Measurements from ENCODE around the gene ASNSD1. TPM values are rescaled to one million over a fixed set of nuclear protein-coding genes. Genes with fewer than 3 reads are reported as not detected.
A peak's percentile ranks its signal among the peaks of the same experiment; 100 is the strongest.

Gene ASNSD1
- 59.1 TPM for polyA plus RNA-seq (2012; ENCODE audit: insufficient read depth, insufficient read length)

- peak within 1 kb of the TSS; percentile 99 for H3K4me3 ChIP-seq (ENCODE audit: low read length)
- DNase-seq (ENCODE audit: low read depth, low spot score): peak; percentile 99
Observed at GRCh38 chr2:189661148-189661956, at the start of gene ASNSD1. ASNSD1 (plus strand) TSS chr2:189661459; CDS start chr2:189666133, 4,674 bp downstream.

GRCh38 chr2:189613077-189613636, 48.1 kb upstream of the ASNSD1 start:
- no peak for DNase-seq (ENCODE audit: low read depth, low spot score)
- H3K4me3 ChIP-seq (ENCODE audit: low read length): no peak overlapping the region

- DNase-seq (ENCODE audit: low read depth, low spot score): no peak
- no peak overlapping the region for H3K4me3 ChIP-seq (ENCODE audit: low read length)
Observed at GRCh38 chr2:189613650-189614420, 47.4 kb upstream of the ASNSD1 start.

- no peak overlapping the region for H3K4me3 ChIP-seq (ENCODE audit: low read length)
- no peak for DNase-seq (ENCODE audit: low read depth, low spot score)
Observed at GRCh38 chr2:189614585-189614984, 46.7 kb upstream of the ASNSD1 start.

- no peak overlapping the region for H3K4me3 ChIP-seq (ENCODE audit: low read length)
- no peak for DNase-seq (ENCODE audit: low read depth, low spot score)
Observed at GRCh38 chr2:189618197-189618596, 43.1 kb upstream of the ASNSD1 start.

- no peak for DNase-seq (ENCODE audit: low read depth, low spot score)
- H3K4me3 ChIP-seq (ENCODE audit: low read length): no peak overlapping the region
Observed at GRCh38 chr2:189621781-189622180, 39.5 kb upstream of the ASNSD1 start.

- no peak overlapping the region for H3K4me3 ChIP-seq (ENCODE audit: low read length)
- DNase-seq (ENCODE audit: low read depth, low spot score): no peak
Observed at GRCh38 chr2:189623049-189623448, 38.2 kb upstream of the ASNSD1 start.

GRCh38 chr2:189624648-189625355, 36.5 kb upstream of the ASNSD1 start:
- DNase-seq (ENCODE audit: low read depth, low spot score): no peak
- no peak overlapping the region for H3K4me3 ChIP-seq (ENCODE audit: low read length)

GRCh38 chr2:189625636-189626035, 35.6 kb upstream of the ASNSD1 start:
- no peak for DNase-seq (ENCODE audit: low read depth, low spot score)
- no peak overlapping the region for H3K4me3 ChIP-seq (ENCODE audit: low read length)

GRCh38 chr2:189627789-189628188, 33.5 kb upstream of the ASNSD1 start:
- no peak overlapping the region for H3K4me3 ChIP-seq (ENCODE audit: low read length)
- DNase-seq (ENCODE audit: low read depth, low spot score): no peak

GRCh38 chr2:189628817-189629530, 32.3 kb upstream of the ASNSD1 start:
- H3K4me3 ChIP-seq (ENCODE audit: low read length): no peak overlapping the region
- no peak for DNase-seq (ENCODE audit: low read depth, low spot score)

GRCh38 chr2:189629531-189630453, 31.5 kb upstream of the ASNSD1 start:
- no peak for DNase-seq (ENCODE audit: low read depth, low spot score)
- no peak overlapping the region for H3K4me3 ChIP-seq (ENCODE audit: low read length)

- DNase-seq (ENCODE audit: low read depth, low spot score): no peak
- no peak overlapping the region for H3K4me3 ChIP-seq (ENCODE audit: low read length)
Observed at GRCh38 chr2:189631849-189632248, 29.4 kb upstream of the ASNSD1 start.

GRCh38 chr2:189633392-189633811, 27.9 kb upstream of the ASNSD1 start:
- DNase-seq (ENCODE audit: low read depth, low spot score): peak; percentile 19
- H3K4me3 ChIP-seq (ENCODE audit: low read length): no peak overlapping the region

GRCh38 chr2:189635353-189635752, 25.9 kb upstream of the ASNSD1 start:
- no peak for DNase-seq (ENCODE audit: low read depth, low spot score)
- H3K4me3 ChIP-seq (ENCODE audit: low read length): no peak overlapping the region

GRCh38 chr2:189638301-189639006, 22.8 kb upstream of the ASNSD1 start:
- H3K4me3 ChIP-seq (ENCODE audit: low read length): no peak overlapping the region
- no peak for DNase-seq (ENCODE audit: low read depth, low spot score)

- DNase-seq (ENCODE audit: low read depth, low spot score): no peak
- no peak overlapping the region for H3K4me3 ChIP-seq (ENCODE audit: low read length)
Observed at GRCh38 chr2:189639007-189639609, 22.2 kb upstream of the ASNSD1 start.
